Suprapubic skin (tissue), 4 donors: ENCODE measurements around the gene PLXNB1. TPM values are rescaled to one million over a fixed set of nuclear protein-coding genes. Genes with fewer than 3 reads are reported as not detected.

Source experiments
- DNase-seq, 2 donors: peaks; one replicate each; pipeline ENCODE4 v3.0.0-alpha.2; 2019; ENCODE audit warnings: low spot score in 2 of 2
- H3K27ac ChIP-seq: fragments of 200-600 bp; sonication (generic); one replicate; pipeline ENCODE4 v1.5.1; 2019
- H3K27me3 ChIP-seq: fragments of 200-600 bp; sonication (generic); one replicate; pipeline ENCODE4 v1.5.1; 2019
- H3K36me3 ChIP-seq: fragments of 200-600 bp; sonication (generic); one replicate; pipeline ENCODE4 v1.5.1; 2019
- H3K4me1 ChIP-seq: fragments of 200-600 bp; sonication (generic); one replicate; pipeline ENCODE4 v1.5.1; 2019
- H3K4me3 ChIP-seq: fragments of 200-600 bp; sonication (generic); one replicate; pipeline ENCODE4 v1.5.1; 2019; ENCODE audit warnings: mild to moderate bottlenecking
- H3K9me3 ChIP-seq: fragments of 200-600 bp; sonication (generic); one replicate; pipeline ENCODE4 v1.5.1; 2019
- CTCF ChIP-seq, 2 donors: fragments of 200-600 bp in 1 of 2; fragments of 450-650 bp in 1 of 2; sonication (generic) in 1 of 2; IDR thresholded peaks; one replicate each; pipeline ENCODE4 v1.5.1; 2016 to 2019; ENCODE audit warnings: antibody characterized with exemption in 2 of 2, mild to moderate bottlenecking in 1 of 2, moderate library complexity in 1 of 2
- EP300 ChIP-seq: sonication (generic); formaldehyde crosslinking; IDR thresholded peaks from one replicate; pipeline ENCODE4 v1.6.1; 2017; ENCODE audit warnings: antibody characterized with exemption
- POLR2A ChIP-seq, 2 donors: fragments of 450-650 bp; IDR thresholded peaks; one replicate each; pipeline ENCODE4 v1.6.1; 2017; ENCODE audit warnings: antibody characterized with exemption in 2 of 2, mild to moderate bottlenecking in 2 of 2, moderate library complexity in 2 of 2
- POLR2AphosphoS5 ChIP-seq, 3 donors: sonication (generic); formaldehyde crosslinking; IDR thresholded peaks; one replicate each; pipeline ENCODE4 v1.6.1; 2017; ENCODE audit warnings: antibody characterized with exemption in 3 of 3
- WGBS: methylation state at CpG from one replicate; pipeline ENCODE4 v1.1.5; 2018; 5-methylcytosine and 5-hydroxymethylcytosine counted together
- total RNA-seq, 4 donors: library from RNA; depleted of rRNA; stranded (reverse); fragments of >200 nt; gene quantifications; one replicate each; pipeline ENCODE4 v1.1.0, GENCODE V29; 2016

The PLXNB1 gene
- total RNA-seq, 4 donors from 2014 or later: 188 to 384 (median 220) TPM

DNA sequence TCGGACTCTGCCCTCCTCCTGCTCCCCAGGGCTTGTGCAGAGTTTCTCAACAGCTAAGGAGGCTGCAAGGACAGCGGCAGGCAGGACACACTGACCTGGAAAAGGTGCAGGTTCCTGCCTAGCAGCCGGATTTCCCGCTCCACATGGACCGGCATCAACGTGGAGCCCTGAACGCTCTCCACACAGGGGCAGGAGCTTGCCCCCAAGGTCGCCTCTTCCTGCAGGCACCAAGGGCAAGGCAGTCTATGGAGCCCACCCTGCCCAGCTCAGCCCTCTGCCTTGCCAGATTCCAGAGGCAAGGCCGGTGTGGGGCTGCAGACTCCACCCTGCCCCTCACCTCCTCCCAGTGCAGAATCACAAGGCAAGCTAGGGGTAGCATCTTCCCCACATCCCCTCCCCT is 10.7 kb downstream of the PLXNB1 start:
- H3K27me3 ChIP-seq: no peaks in the 10 kb centered on the region
- no peaks in the 10 kb centered on the region for H3K9me3 ChIP-seq
- DNase-seq: no peak
- peaks cover 29% of the 10 kb centered on the region for H3K4me1 ChIP-seq
- H3K36me3 ChIP-seq: peaks cover 94% of the 10 kb centered on the region
- no CpG with 5 or more reads among the region's 9 CpGs for WGBS
- no peak overlapping the region for H3K27ac ChIP-seq
- TF ChIP-seq POLR2A (IDR thresholded peaks at IDR 0.05): no peak
- no peak overlapping the region for H3K4me3 ChIP-seq

DNA sequence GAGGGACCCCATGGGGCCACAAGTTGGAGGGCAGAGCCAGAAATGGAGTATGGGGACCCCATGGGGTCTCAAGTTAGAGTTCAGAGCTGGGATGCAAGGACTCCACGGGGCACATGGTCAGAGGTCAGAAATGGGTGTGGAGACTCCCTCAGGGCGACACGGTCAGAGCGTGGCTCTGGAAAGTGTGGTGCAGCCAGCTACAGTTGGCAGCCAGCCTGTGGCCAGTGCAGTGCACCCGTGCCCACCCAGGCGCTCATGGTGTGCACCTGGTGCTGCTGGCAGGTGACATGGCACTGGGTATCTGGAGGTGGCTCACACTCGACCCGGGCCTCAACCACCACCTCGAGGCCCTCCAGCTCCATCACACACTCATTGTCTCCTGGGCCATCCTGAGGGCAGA is 11.2 kb downstream of the PLXNB1 start:
- no peak overlapping the region for H3K4me3 ChIP-seq
- no peaks in the 10 kb centered on the region for H3K27me3 ChIP-seq
- DNase-seq: no peak
- no peak for TF ChIP-seq CTCF (IDR thresholded peaks at IDR 0.05)
- no peak for TF ChIP-seq POLR2AphosphoS5 (IDR thresholded peaks at IDR 0.05)
- no peak for TF ChIP-seq EP300
- TF ChIP-seq POLR2A (IDR thresholded peaks at IDR 0.05): no peak
- no peak overlapping the region for H3K27ac ChIP-seq
- H3K4me1 ChIP-seq: peaks cover 28% of the 10 kb centered on the region
- 95% methylated on average over 4 of the region's 9 CpGs for WGBS
- peaks cover 91% of the 10 kb centered on the region for H3K36me3 ChIP-seq
- H3K9me3 ChIP-seq: no peaks in the 10 kb centered on the region

GRCh38 chr3:48418140-48418539 is 11.7 kb downstream of the PLXNB1 start:
- TF ChIP-seq CTCF (IDR thresholded peaks at IDR 0.05): no peak
- no peak for TF ChIP-seq POLR2AphosphoS5 (IDR thresholded peaks at IDR 0.05)
- TF ChIP-seq POLR2A (IDR thresholded peaks at IDR 0.05): no peak
- no peak for TF ChIP-seq EP300
- WGBS: 90% methylated on average over 10 of the region's 17 CpGs
- Histone ChIP-seq H3K9me3 (no peaks in the 10 kb centered on the region), H3K27me3 (no peaks in the 10 kb centered on the region), H3K4me3 (no peak overlapping the region), H3K27ac (no peak overlapping the region), H3K4me1 (peaks cover 28% of the 10 kb centered on the region), H3K36me3 (peaks cover 90% of the 10 kb centered on the region)
- no peak for DNase-seq

DNA sequence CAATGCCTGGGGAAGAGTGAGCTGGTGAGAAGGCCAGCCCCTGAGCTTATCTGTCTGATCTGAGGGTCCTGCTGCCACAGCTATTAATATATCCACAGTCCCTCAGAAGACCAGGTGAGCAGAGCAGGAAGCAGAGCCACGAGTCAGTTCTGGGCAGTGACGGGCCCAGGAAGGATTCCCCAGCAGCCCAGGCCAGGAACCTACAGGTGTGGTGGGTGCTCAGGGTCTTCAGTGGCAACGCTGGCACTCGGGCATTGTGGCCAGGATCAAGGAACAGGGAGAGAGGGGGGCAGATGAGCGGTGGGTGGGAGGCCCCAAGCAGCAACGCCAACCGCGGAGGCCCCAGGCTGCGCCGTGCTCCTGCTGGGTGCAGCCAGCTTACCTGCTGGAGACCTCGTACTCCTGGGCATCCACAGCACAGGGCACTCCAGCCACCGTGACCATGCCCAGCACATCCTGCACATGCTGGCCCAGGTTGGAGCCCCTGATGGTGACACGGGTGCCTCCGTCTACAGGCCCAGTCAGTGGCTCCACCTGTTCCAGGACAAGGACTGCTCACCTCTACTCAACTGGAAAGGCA is 12.3 kb downstream of the PLXNB1 start:
- Histone ChIP-seq H3K27ac (no peak overlapping the region), H3K36me3 (peaks cover 89% of the 10 kb centered on the region), H3K4me3 (no peak overlapping the region), H3K9me3 (no peaks in the 10 kb centered on the region), H3K4me1 (peaks cover 28% of the 10 kb centered on the region), H3K27me3 (no peaks in the 10 kb centered on the region)
- 95% methylated on average over 4 of the region's 14 CpGs for WGBS
- TF ChIP-seq POLR2A (IDR thresholded peaks at IDR 0.05) (no peak), POLR2AphosphoS5 (IDR thresholded peaks at IDR 0.05) (no peak), EP300 (no peak), CTCF (IDR thresholded peaks at IDR 0.05) (no peak)
- no peak for DNase-seq

GRCh38 chr3:48416546-48416945 is 13.3 kb downstream of the PLXNB1 start:
- peaks cover 89% of the 10 kb centered on the region for H3K36me3 ChIP-seq
- H3K27ac ChIP-seq: no peak overlapping the region
- peaks cover 19% of the 10 kb centered on the region for H3K4me1 ChIP-seq
- H3K4me3 ChIP-seq: no peak overlapping the region
- 95% methylated on average over 4 of the region's 4 CpGs for WGBS
- no peaks in the 10 kb centered on the region for H3K9me3 ChIP-seq
- TF ChIP-seq POLR2AphosphoS5 (IDR thresholded peaks at IDR 0.05): no peak
- TF ChIP-seq CTCF (IDR thresholded peaks at IDR 0.05): no peak
- no peak for TF ChIP-seq POLR2A (IDR thresholded peaks at IDR 0.05)
- TF ChIP-seq EP300: no peak
- H3K27me3 ChIP-seq: no peaks in the 10 kb centered on the region
- no peak for DNase-seq

DNA sequence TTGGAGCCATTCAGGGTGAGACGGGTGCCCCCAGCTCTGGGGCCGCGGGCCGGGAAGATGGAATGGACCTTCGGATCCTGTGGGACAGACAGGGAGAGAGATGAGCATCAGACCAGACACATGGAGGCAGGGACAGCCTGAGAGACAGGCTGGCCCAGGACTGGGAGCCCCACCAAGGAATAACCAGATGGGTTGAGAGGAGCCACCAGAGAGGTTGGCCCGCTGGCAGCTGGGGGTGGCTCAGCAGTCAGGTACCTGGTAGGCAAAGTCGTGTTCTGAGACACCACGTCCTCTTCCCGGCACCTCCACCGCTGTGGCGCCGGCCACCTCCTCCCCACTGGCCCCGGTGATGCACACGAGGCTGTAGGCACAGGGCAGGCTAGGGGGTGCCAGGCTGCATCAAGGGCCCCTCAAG is 13.8 kb downstream of the PLXNB1 start:
- Histone ChIP-seq H3K36me3 (peaks cover 91% of the 10 kb centered on the region), H3K4me1 (peaks cover 19% of the 10 kb centered on the region), H3K27ac (no peak overlapping the region), H3K4me3 (no peak overlapping the region), H3K27me3 (no peaks in the 10 kb centered on the region), H3K9me3 (no peaks in the 10 kb centered on the region)
- no peak for DNase-seq
- TF ChIP-seq POLR2A (IDR thresholded peaks at IDR 0.05) (no peak), EP300 (no peak), CTCF (IDR thresholded peaks at IDR 0.05) (no peak), POLR2AphosphoS5 (IDR thresholded peaks at IDR 0.05) (no peak)
- WGBS: 96% methylated on average over 5 of the region's 14 CpGs
